ENCODE results near the gene CPNE8.

DNA sequence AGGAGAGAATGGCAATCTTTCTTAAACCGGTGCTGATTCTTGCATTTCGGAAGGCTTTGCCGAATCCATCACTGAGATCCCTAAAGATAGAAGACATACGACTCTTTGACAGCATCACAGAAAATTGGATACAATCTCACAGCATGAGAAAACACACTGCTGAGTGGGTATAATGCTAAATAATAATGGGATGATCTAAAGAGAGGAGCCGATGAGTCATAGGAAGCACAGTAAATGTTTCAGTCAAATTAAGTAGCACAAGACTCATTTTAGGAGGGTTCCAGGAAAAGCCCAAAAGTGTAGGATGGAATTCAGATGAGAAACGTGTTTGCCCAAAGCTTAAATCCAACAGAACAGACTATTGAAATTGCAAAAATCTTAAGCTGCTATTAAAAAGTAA, 81.7 kb downstream of the CPNE8 start:
- TF ChIP-seq POU2F2 (IDR thresholded peaks at IDR 0.05; ENCODE audit: borderline replicate concordance, low read depth, low read length) (no peak), CEBPB (IDR thresholded peaks at IDR 0.05; ENCODE audit: borderline replicate concordance in 1 of 2, low read depth in 2 of 2, low read length in 2 of 2) (no peak)
